H9 (cell line): Measurements from ENCODE around the gene ADGRG1. TPM values are rescaled to one million over a fixed set of nuclear protein-coding genes. Genes with fewer than 3 reads are reported as not detected.

Experiments
- DNase-seq: peaks from one replicate; pipeline ENCODE4 v3.0.0-alpha.2; 2017
- H2AFZ ChIP-seq: one replicate; pipeline ENCODE4 v1.6.1; 2013; ENCODE audit warnings: mild to moderate bottlenecking, low read length, control low read depth, moderate library complexity
- H2AK5ac ChIP-seq: 2 replicates; pipeline ENCODE4 v1.6.1; 2013; ENCODE audit warnings: low read length, control low read depth, mixed read lengths; ENCODE audit not compliant: insufficient read length
- H2BK120ac ChIP-seq: one replicate; pipeline ENCODE4 v1.6.1; 2013; ENCODE audit warnings: low read depth, mild to moderate bottlenecking, low read length, control low read depth, inconsistent platforms; ENCODE audit not compliant: poor library complexity, severe bottlenecking
- H2BK12ac ChIP-seq: 2 replicates; pipeline ENCODE4 v1.6.1; 2013; ENCODE audit warnings: low read length, control low read depth, mixed read lengths, low read depth; ENCODE audit not compliant: insufficient read length
- H2BK15ac ChIP-seq: 2 replicates; pipeline ENCODE4 v1.6.1; 2013; ENCODE audit warnings: low read depth, low read length, control low read depth
- H2BK20ac ChIP-seq: one replicate; pipeline ENCODE4 v1.6.1; 2013; ENCODE audit warnings: low read depth, mild to moderate bottlenecking, low read length, control low read depth, inconsistent platforms; ENCODE audit not compliant: poor library complexity, severe bottlenecking
- H2BK5ac ChIP-seq: 2 replicates; pipeline ENCODE4 v1.6.1; 2013; ENCODE audit warnings: low read length, control low read depth, mixed read lengths; ENCODE audit not compliant: insufficient read length
- H3K14ac ChIP-seq: 2 replicates; pipeline ENCODE4 v1.6.1; 2013; ENCODE audit warnings: low read length, control low read depth; ENCODE audit not compliant: insufficient read depth
- H3K18ac ChIP-seq: 2 replicates; pipeline ENCODE4 v1.6.1; 2013; ENCODE audit warnings: low read depth, mild to moderate bottlenecking, mixed read lengths, low read length, control low read depth; ENCODE audit not compliant: insufficient read length
- H3K23ac ChIP-seq: 2 replicates; pipeline ENCODE4 v1.6.1; 2013; ENCODE audit warnings: low read length, control low read depth, mixed read lengths, low read depth; ENCODE audit not compliant: insufficient read length
- H3K23me2 ChIP-seq: 2 replicates; pipeline ENCODE4 v1.6.1; 2013; ENCODE audit warnings: low read depth, mild to moderate bottlenecking, mixed read lengths, low read length, control low read depth; ENCODE audit not compliant: insufficient read length, poor library complexity, severe bottlenecking
- H3K27ac ChIP-seq: 2 replicates; pipeline ENCODE4 v1.5.1; 2013; ENCODE audit warnings: low read length, control low read depth, mixed read lengths, low read depth; ENCODE audit not compliant: insufficient read length
- H3K27me3 ChIP-seq: 2 replicates; pipeline ENCODE4 v1.6.1; 2013; ENCODE audit warnings: low read length, control low read depth, inconsistent platforms; ENCODE audit not compliant: insufficient read depth
- H3K4ac ChIP-seq: 2 replicates; pipeline ENCODE4 v1.6.1; 2013; ENCODE audit warnings: low read depth, mild to moderate bottlenecking, control low read depth, inconsistent platforms, low read length, moderate library complexity
- H3K4me1 ChIP-seq: 2 replicates; pipeline ENCODE4 v1.6.1; 2013; ENCODE audit warnings: low read length, control low read depth, inconsistent platforms; ENCODE audit not compliant: insufficient read depth
- H3K4me2 ChIP-seq: 2 replicates; pipeline ENCODE4 v1.6.1; 2013; ENCODE audit warnings: low read length, control low read depth, mixed read lengths; ENCODE audit not compliant: insufficient read length, insufficient read depth
- H3K56ac ChIP-seq: 2 replicates; pipeline ENCODE4 v1.6.1; 2013; ENCODE audit warnings: low read depth, mild to moderate bottlenecking, mixed read lengths, low read length, control low read depth; ENCODE audit not compliant: insufficient read length
- H3K79me1 ChIP-seq: 2 replicates; pipeline ENCODE4 v1.6.1; 2013; ENCODE audit warnings: low read depth, mild to moderate bottlenecking, moderate library complexity, low read length, control low read depth, inconsistent platforms; ENCODE audit not compliant: insufficient read depth, poor library complexity, severe bottlenecking
- H3K79me2 ChIP-seq: 2 replicates; pipeline ENCODE4 v1.6.1; 2013; ENCODE audit warnings: low read length, control low read depth, inconsistent platforms; ENCODE audit not compliant: insufficient read depth
- H3K9ac ChIP-seq: 2 replicates; pipeline ENCODE4 v1.6.1; 2013; ENCODE audit warnings: low read length, control low read depth, mixed read lengths; ENCODE audit not compliant: insufficient read length; ENCODE audit errors: extremely low read depth
- H3K9me3 ChIP-seq: one replicate; pipeline ENCODE4 v1.6.1; 2013; ENCODE audit warnings: low read depth, low read length, inconsistent platforms; ENCODE audit not compliant: control insufficient read depth
- H3T11ph ChIP-seq: one replicate; pipeline ENCODE4 v1.6.1; 2013; ENCODE audit warnings: mild to moderate bottlenecking, low read length, control low read depth, inconsistent platforms
- H4K20me1 ChIP-seq: one replicate; pipeline ENCODE4 v1.6.1; 2013; ENCODE audit not compliant: control insufficient read depth, insufficient read length, insufficient read depth
- H4K5ac ChIP-seq: 2 replicates; pipeline ENCODE4 v1.6.1; 2013; ENCODE audit warnings: low read depth, mild to moderate bottlenecking, mixed read lengths, low read length, control low read depth; ENCODE audit not compliant: insufficient read length
- H4K8ac ChIP-seq: replicated peaks from 2 replicates; pipeline ENCODE4 v1.6.1; 2013; ENCODE audit warnings: low read length, control low read depth, mixed read lengths, low read depth; ENCODE audit not compliant: insufficient read length
- H4K91ac ChIP-seq: 2 replicates; pipeline ENCODE4 v1.6.1; 2013; ENCODE audit warnings: low read depth, mild to moderate bottlenecking, moderate library complexity, mixed read lengths, low read length, control low read depth; ENCODE audit not compliant: insufficient read length
- H3K27ac Mint-ChIP-seq, 3 experiments: 2 replicates in 2 of 3; 3 replicates in 1 of 3; pipeline ENCODE4 v1.8.0; 2020 to 2021; ENCODE audit warnings: mixed read lengths in 3 of 3, mild to moderate bottlenecking in 1 of 3, moderate library complexity in 1 of 3
- H3K27me3 Mint-ChIP-seq: 2 replicates; pipeline ENCODE4 v1.8.0; 2021; ENCODE audit warnings: low read depth, mild to moderate bottlenecking, moderate library complexity, mixed read lengths
- H3K36me3 Mint-ChIP-seq, 3 experiments: 2 replicates in 2 of 3; 3 replicates in 1 of 3; pipeline ENCODE4 v1.8.0; 2020 to 2021; ENCODE audit warnings: low read depth in 3 of 3, mixed read lengths in 3 of 3; ENCODE audit not compliant: insufficient read depth in 1 of 3
- H3K4me1 Mint-ChIP-seq, 2 experiments: 2 replicates each; pipeline ENCODE4 v1.8.0; 2020; ENCODE audit warnings: mixed read lengths in 2 of 2
- H3K4me3 Mint-ChIP-seq, 2 experiments: 2 replicates in 1 of 2; 3 replicates in 1 of 2; pipeline ENCODE4 v1.8.0; 2020 to 2021; ENCODE audit warnings: mild to moderate bottlenecking in 2 of 2, mixed read lengths in 2 of 2, moderate library complexity in 1 of 2
- H3K9me3 Mint-ChIP-seq, 2 experiments: 2 replicates in 1 of 2; 3 replicates in 1 of 2; pipeline ENCODE4 v1.8.0; 2020; ENCODE audit warnings: mild to moderate bottlenecking in 2 of 2, mixed read lengths in 2 of 2, moderate library complexity in 1 of 2
- CTCF ChIP-seq: fragments of 200-600 bp; sonication (generic); conservative IDR thresholded peaks from 3 replicates; pipeline ENCODE4 v1.8.0; 2021; ENCODE audit warnings: antibody characterized with exemption, mild to moderate bottlenecking
- WGBS: extraction: QIAGEN DNeasy Blood & Tissue Kit; methylation state at CpG from one replicate; pipeline ENCODE4 v1.1.7; 2013; ENCODE audit warnings: missing lambda C conversion rate, low lambda C conversion rate, mixed read lengths; ENCODE audit not compliant: insufficient read length; ENCODE audit errors: extremely low coverage; 5-methylcytosine and 5-hydroxymethylcytosine counted together
- total RNA-seq: library from RNA; stranded (reverse); gene quantifications from 2 replicates; pipeline ENCODE4 v1.2.1, GENCODE V29; 2021

Gene ADGRG1
- total RNA-seq, 1 experiment from 2014 or later = 1.1 TPM

GRCh38 chr16:57684626-57685358 lies 56.4 kb downstream of the ADGRG1 start:
- Histone ChIP-seq H2BK120ac (no peak overlapping the region), H3K27ac (no peak overlapping the region), H2BK5ac (no peak overlapping the region), H4K20me1 (no peaks in the 10 kb centered on the region), H3K79me2 (no peaks in the 10 kb centered on the region), H2BK20ac (no peak overlapping the region), H3K18ac (no peak overlapping the region), H3K27me3 (no peaks in the 10 kb centered on the region), H3K4me2 (no peak overlapping the region), H4K8ac (no peak overlapping the region), H3K14ac (no peak overlapping the region), H3K4ac (no peak overlapping the region), H3K4me1 (no peaks in the 10 kb centered on the region), H3K9ac (no peak overlapping the region), H2AFZ (no peak overlapping the region), H3K79me1 (no peaks in the 10 kb centered on the region), H3K56ac (no peak overlapping the region), H2BK12ac (no peak overlapping the region), H3K23me2 (no peaks in the 10 kb centered on the region), H2BK15ac (no peak overlapping the region), H3T11ph (no peak overlapping the region), H4K5ac (no peak overlapping the region), H4K91ac (no peak overlapping the region), H2AK5ac (no peak overlapping the region), H3K9me3 (no peaks in the 10 kb centered on the region), H3K23ac (no peak overlapping the region)
- H3K9me3 Mint-ChIP-seq = no peaks in the 10 kb centered on the region
- no peak for DNase-seq
- H3K27ac Mint-ChIP-seq = no peak overlapping the region; a peak in 2 of 7 replicates
- no CpG with 5 or more reads among the region's 8 CpGs for WGBS
- peaks cover 5 to 25% of the 10 kb centered on the region in 2 experiments for H3K4me1 Mint-ChIP-seq
- TF ChIP-seq CTCF = no peak
- H3K27me3 Mint-ChIP-seq = peaks cover 6% of the 10 kb centered on the region; the same call in 1 of the 2 replicates
- no peak overlapping the region; a peak in 1 of 5 replicates for H3K4me3 Mint-ChIP-seq
- H3K36me3 Mint-ChIP-seq = no peaks in the 10 kb centered on the region
